HG03378 (cell line): ENCODE results near the gene LGR6.

Source experiments
- ATAC-seq: cut with Tn5 transposase; IDR thresholded peaks from one replicate; pipeline ENCODE4 v1.9.1; 2021; ENCODE audit warnings: mild to moderate bottlenecking, moderate library complexity; ENCODE audit not compliant: unreplicated experiment

LGR6 gene

DNA sequence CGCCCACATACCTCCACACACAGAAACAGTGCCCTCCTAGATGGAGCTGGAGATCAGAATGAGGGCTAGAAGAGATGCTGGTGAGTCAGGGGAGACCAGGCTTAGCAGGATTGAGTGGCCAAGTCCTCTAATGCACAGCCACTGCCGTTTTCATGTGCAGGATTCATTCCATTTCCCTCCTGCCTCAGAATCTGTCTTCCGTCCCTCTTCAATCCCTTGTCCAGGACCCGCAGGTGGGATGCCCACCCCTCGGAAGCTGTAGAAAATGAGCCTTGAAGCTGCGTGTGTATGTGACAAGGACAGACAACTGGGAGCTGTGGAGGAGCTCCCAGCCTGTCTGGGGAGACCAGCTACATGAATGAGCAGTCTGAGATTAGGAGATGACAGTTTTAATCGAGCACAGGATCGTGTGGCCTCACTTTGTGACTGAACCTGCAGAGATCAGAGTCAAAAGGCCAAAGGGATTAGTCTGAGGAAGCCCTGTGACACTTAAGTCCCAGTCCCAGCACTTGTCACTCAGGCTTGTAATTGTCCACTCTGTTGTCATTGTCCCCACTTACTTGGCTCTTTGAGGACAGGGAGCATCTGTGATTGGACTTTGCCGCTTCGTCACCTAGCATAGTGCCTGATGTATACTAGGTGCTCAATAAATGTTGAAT is 22.0 kb downstream of the LGR6 start:
- ATAC-seq = no peak

- no peak for ATAC-seq
These were observed 23.1 kb downstream of the LGR6 start for GRCh38 chr1:202216691-202217090.

GRCh38 chr1:202217516-202217915 is 23.9 kb downstream of the LGR6 start:
- ATAC-seq = no peak

DNA sequence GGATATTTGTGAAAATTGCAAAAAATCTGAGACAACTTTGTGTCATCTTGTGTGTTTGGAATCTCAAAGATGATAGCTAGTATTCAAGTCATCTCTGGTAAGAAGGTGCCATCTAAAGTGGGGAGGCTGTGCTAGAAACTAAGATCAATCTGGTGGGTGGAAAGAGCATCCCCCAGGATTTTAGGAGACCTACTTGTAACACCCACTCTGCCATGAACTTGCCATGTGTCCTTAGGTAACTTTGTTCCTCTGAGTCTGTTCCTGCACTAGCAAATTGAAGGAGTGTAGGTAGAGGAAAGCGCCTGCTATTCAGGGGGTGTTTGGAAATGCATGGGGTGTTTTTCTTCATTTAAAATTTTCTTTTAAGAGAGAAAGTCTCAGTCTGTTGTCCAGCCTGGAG is 24.4 kb downstream of the LGR6 start:
- ATAC-seq = no peak

- ATAC-seq = no peak
These were observed 27.1 kb downstream of the LGR6 start for GRCh38 chr1:202220733-202221132.

GRCh38 chr1:202221911-202222909 is 28.6 kb downstream of the LGR6 start:
- ATAC-seq = no peak

- no peak for ATAC-seq
These were observed 29.7 kb downstream of the LGR6 start for GRCh38 chr1:202223121-202223860.

DNA sequence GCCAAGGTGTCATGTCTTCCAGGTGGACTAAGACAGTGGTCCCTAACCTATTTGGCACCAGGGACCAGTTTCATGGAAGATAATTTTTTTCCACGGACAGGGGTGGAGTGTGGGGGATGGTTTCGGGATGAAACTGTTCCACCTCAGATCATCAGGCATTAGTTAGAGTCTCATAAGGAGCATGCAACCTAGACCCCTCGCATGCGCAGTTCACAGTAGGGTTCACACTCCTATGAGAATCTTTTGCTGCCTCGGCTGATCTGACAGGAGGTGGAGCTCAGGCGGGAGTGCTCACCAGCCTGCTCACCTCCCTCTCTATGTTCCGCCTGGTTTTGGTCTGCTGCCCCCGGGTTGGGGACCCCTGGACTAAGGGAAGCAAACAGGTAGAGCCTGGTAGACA is 30.9 kb downstream of the LGR6 start:
- no peak for ATAC-seq

GRCh38 chr1:202225131-202225530 is 31.5 kb downstream of the LGR6 start:
- no peak for ATAC-seq

GRCh38 chr1:202227053-202227672 is 33.6 kb downstream of the LGR6 start:
- no peak for ATAC-seq

DNA sequence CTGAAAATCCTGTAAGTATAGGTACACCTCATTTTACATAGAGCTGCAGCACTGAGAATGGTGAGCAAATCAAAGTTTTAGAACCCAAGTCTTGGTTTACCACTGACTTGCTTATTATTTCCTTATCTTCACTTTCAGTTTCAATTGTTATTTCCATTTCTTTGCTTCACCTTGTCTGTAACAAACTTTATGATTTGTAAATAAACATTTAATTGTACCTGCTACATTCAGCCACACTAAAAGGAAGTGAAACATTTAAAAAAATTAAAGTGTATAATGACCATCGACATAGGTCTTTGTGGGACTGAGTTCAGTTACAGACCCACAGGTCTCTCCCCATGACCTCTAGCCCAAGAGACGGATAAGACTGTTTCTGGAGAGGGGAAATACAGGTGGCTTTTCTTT is 34.4 kb downstream of the LGR6 start:
- ATAC-seq = no peak

GRCh38 chr1:202228484-202229122 is 35.0 kb downstream of the LGR6 start:
- no peak for ATAC-seq

- ATAC-seq = no peak
These were observed 35.8 kb downstream of the LGR6 start for GRCh38 chr1:202229376-202229775.

DNA sequence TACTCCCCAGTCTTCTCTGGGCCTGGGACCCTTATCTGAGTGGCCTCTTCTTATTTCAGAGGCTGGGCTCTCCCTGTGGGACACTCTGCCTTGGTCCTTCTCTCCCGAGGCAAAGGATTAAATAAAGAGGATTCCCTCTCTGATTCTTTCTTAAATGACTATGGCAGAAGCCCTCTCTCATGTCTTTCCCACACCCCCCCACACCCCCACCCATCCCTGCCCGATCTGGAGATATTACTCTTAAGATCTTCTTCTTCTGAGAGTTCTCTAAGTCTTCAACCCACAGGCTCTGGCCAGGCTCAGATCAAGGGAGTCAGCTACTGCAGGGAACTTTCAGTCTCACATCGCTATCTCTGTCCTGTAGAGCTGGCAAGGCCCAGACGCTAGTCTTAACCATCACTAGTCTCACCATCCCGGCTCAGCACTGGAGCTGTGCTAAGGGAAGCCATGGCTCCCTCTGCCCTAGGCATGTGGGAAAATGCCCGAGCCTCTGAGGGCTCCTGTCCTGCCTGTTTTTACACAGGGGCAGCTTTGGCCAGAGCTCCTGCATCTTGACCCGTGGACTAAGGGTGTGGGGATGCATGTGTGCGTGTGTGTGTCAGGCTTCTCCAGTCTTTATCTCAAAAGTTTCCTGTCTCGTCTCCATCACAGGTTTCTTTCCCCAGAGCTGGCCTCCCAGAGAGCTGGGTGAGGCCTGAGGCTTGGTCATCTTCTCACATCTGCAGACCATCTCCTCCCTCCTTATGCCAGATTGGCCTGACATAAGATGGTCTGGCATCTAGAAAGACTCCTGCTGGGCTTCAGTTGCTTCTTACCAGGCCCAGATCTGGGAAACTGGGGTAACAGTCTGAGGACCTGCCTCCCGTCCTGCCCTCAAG is 36.7 kb downstream of the LGR6 start:
- ATAC-seq = no peak

GRCh38 chr1:202230939-202231645 is 37.5 kb downstream of the LGR6 start:
- ATAC-seq = no peak

- ATAC-seq = no peak
These were observed 39.6 kb downstream of the LGR6 start for GRCh38 chr1:202233171-202233570.

GRCh38 chr1:202233804-202234203 is 40.2 kb downstream of the LGR6 start:
- no peak for ATAC-seq

DNA sequence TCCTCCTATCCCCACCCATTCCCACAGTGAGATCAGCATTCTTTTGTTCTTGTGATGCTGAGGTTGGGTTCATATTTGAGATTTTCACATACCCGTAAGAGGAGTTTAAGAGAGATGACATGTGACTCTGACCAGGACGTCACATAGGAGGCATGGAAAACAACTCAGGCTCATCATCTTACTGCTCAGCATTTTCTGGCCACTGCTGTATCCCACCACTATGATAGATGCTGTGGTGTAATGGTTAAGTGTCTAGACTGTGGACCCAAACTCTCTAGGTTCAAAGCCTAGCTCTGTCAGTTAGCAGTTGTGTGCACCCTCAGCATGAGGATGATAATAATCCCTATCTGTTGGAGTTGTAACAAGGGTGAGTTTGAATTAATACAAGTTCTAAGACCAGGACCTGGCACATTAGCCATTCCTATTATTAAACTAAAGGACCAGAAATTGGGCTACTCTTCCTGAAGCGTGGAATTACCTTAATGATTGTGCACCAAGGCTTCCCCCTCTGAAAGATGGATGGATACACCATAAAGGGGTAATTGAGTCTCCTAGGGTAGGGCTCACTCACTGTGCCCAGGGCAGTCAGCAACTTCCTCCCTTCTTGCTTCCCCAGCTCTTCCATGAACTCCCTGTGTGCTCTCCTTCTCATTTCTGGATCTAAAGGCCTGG is 40.9 kb downstream of the LGR6 start:
- ATAC-seq = no peak
